ENCODE measurements around the gene AGAP6.
"Not testable (repeated sequence)": the region's sequence is repeated elsewhere in the genome, so short reads cannot be mapped to it uniquely, and the experiment has no call there.

Gene AGAP6

GRCh38 chr10:49988376-49988775 is at the start of gene AGAP6:
TSS of gene AGAP6 (plus strand) at chr10:49988406. CDS start at chr10:49988716, 310 bp downstream.
- H2AFZ ChIP-seq (ENCODE audit: low read depth, low read length); H3K9me3 ChIP-seq (ENCODE audit: insufficient read depth, low read length); H3K4me1 ChIP-seq (ENCODE audit: low read length); H3K79me2 ChIP-seq (ENCODE audit: low read length); H4K20me1 ChIP-seq (ENCODE audit: insufficient read depth, low read length); H3K4me3 ChIP-seq (ENCODE audit: low read length); H3K9ac ChIP-seq (ENCODE audit: low read length); H3K27ac ChIP-seq (ENCODE audit: low read length); H3K27me3 ChIP-seq (ENCODE audit: low read depth, low read length); H3K4me2 ChIP-seq (ENCODE audit: low read length); H3K36me3 ChIP-seq (replicated peaks; ENCODE audit: low read depth, low read length): not testable (repeated sequence)

DNA sequence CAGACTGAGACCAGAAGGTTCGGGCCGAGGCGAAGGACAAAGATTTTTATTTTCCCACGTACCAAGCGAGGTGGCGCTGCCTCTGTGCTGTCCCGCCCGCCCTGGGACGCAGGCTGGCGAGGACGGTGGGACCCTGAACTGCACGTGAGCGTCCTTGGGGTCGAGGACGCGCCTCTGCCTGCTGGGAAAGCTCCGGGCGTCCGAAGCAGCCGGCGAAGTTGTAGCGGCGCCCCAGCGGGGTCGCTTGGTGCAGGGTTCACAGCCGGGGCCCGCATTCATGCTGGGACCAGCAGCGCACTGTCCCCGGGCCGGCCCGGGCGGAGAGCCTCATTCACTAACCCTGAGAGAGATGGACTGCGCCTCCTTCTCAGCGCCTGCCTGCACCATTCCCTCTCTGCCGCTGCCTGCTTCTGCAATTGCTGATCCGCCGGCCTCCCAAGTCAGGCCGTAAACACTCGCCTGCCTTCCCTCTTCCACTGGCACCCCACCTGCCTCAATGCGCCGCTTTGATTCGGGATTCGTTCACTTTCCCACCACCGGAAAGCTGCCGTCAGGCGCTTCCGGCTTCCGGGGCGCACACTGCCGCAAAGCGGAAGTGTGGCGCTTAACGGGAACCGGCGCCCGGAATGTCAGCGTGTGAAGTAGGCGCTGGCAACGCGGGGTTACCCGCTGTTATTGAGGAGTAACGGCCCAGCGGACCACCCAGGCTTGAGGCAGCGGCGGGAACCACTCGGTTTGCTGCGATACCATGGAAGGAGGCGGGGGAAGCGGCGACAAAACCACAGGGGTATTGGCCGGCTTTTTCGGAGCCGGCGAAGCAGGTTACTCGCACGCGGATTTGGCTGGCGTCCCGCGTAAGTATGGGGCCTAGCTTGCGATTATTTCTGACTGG is 46.5 kb upstream of the AGAP6 start, which contains the start of the genes PARG and TIMM23B:
PARG (minus strand) TSS at position 581 of the 892 bp plus-strand sequence; CDS start at position 279, 302 bp downstream.
TIMM23B (plus strand) TSS at position 607 of the 892 bp plus-strand sequence; CDS start at position 749, 142 bp downstream.
- not testable (repeated sequence) for H3K27ac ChIP-seq (ENCODE audit: low read length)
- H3K79me2 ChIP-seq (ENCODE audit: low read length): peaks cover 59% of the 10 kb centered on the region

DNA sequence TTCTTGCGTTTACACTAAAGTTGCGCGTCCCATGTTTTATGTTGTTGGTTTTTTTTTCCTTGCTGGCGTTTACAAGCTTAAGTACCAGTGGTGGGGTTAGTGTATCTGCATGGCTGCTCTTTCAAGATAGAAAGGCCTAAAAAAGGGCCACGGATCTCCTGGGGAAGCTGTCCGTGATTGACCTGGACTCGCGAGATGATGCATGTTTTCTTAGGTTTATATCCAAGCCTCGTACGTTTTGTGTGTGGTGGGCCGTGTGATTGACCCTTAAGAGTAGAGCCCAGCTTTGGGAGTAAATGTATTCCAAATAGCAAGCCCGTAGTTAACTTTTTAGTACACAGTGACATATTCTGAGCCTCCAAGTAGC is 45.9 kb upstream of the AGAP6 start:
- H2AFZ ChIP-seq (ENCODE audit: low read depth, low read length); H3K27ac ChIP-seq (ENCODE audit: low read length): not testable (repeated sequence)

More for the DNA sequence above, 46.5 kb upstream of the AGAP6 start, which contains the start of the genes PARG and TIMM23B:
- H4K20me1 ChIP-seq (ENCODE audit: insufficient read depth, low read length); H3K4me1 ChIP-seq (ENCODE audit: low read length); H3K9me3 ChIP-seq (ENCODE audit: insufficient read depth, low read length); H3K27me3 ChIP-seq (ENCODE audit: low read depth, low read length); H3K36me3 ChIP-seq (replicated peaks; ENCODE audit: low read depth, low read length); H2AFZ ChIP-seq (ENCODE audit: low read depth, low read length): not testable (repeated sequence)
- Histone ChIP-seq H3K9ac (ENCODE audit: low read length) (peak within 1 kb of the TSS; percentile 77), H3K4me3 (ENCODE audit: low read length) (peak within 1 kb of the TSS; percentile 91), H3K4me2 (ENCODE audit: low read length) (peak within 1 kb of the TSS; percentile 77)

GRCh38 chr10:49943607-49944006 is 44.6 kb upstream of the AGAP6 start:
- H3K4me2 ChIP-seq (ENCODE audit: low read length); H3K36me3 ChIP-seq (replicated peaks; ENCODE audit: low read depth, low read length); H4K20me1 ChIP-seq (ENCODE audit: insufficient read depth, low read length); H3K4me1 ChIP-seq (ENCODE audit: low read length); H3K9ac ChIP-seq (ENCODE audit: low read length); H3K27ac ChIP-seq (ENCODE audit: low read length); H3K9me3 ChIP-seq (ENCODE audit: insufficient read depth, low read length); H2AFZ ChIP-seq (ENCODE audit: low read depth, low read length); H3K27me3 ChIP-seq (ENCODE audit: low read depth, low read length); H3K4me3 ChIP-seq (ENCODE audit: low read length): not testable (repeated sequence)
- peaks cover 61% of the 10 kb centered on the region for H3K79me2 ChIP-seq (ENCODE audit: low read length)

More for the DNA sequence above, 45.9 kb upstream of the AGAP6 start:
- not testable (repeated sequence) for H3K4me1 ChIP-seq (ENCODE audit: low read length); H4K20me1 ChIP-seq (ENCODE audit: insufficient read depth, low read length); H3K9me3 ChIP-seq (ENCODE audit: insufficient read depth, low read length); H3K27me3 ChIP-seq (ENCODE audit: low read depth, low read length); H3K36me3 ChIP-seq (replicated peaks; ENCODE audit: low read depth, low read length)
- Histone ChIP-seq H3K9ac (ENCODE audit: low read length) (peak overlapping the region; percentile 77), H3K79me2 (ENCODE audit: low read length) (peaks cover 62% of the 10 kb centered on the region), H3K4me2 (ENCODE audit: low read length) (peak overlapping the region; percentile 77), H3K4me3 (ENCODE audit: low read length) (peak overlapping the region; percentile 91)

DNA sequence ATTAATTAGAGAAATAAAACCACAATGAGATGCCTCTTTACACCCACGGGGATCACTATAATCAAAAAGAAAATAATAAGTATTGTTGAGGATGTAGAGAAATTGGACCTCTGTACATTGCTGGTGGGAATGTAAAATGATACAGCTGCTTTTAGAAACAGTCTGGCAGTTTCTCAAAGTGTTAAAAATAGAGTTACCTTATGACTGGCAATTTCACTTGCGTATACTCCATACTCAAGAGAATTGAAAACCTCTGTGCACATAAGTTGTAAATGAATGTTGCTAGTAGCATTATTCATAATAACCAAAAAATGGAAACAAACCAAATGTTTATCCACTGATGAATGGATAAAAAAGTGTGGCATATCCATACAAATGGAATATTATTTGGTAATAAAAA is 40.1 kb upstream of the AGAP6 start:
- not testable (repeated sequence) for H3K27ac ChIP-seq (ENCODE audit: low read length); H4K20me1 ChIP-seq (ENCODE audit: insufficient read depth, low read length); H3K4me2 ChIP-seq (ENCODE audit: low read length); H3K4me3 ChIP-seq (ENCODE audit: low read length); H3K9me3 ChIP-seq (ENCODE audit: insufficient read depth, low read length); H3K27me3 ChIP-seq (ENCODE audit: low read depth, low read length); H3K9ac ChIP-seq (ENCODE audit: low read length); H3K4me1 ChIP-seq (ENCODE audit: low read length); H3K36me3 ChIP-seq (replicated peaks; ENCODE audit: low read depth, low read length); H2AFZ ChIP-seq (ENCODE audit: low read depth, low read length)
- peaks cover 31% of the 10 kb centered on the region for H3K79me2 ChIP-seq (ENCODE audit: low read length)

GRCh38 chr10:49948737-49949136 is 39.5 kb upstream of the AGAP6 start:
- not testable (repeated sequence) for H3K4me2 ChIP-seq (ENCODE audit: low read length); H2AFZ ChIP-seq (ENCODE audit: low read depth, low read length)

GRCh38 chr10:49952006-49952405 is 36.2 kb upstream of the AGAP6 start:
- not testable (repeated sequence) for H3K4me3 ChIP-seq (ENCODE audit: low read length); H3K4me1 ChIP-seq (ENCODE audit: low read length); H3K27ac ChIP-seq (ENCODE audit: low read length); H3K27me3 ChIP-seq (ENCODE audit: low read depth, low read length); H3K9me3 ChIP-seq (ENCODE audit: insufficient read depth, low read length); H2AFZ ChIP-seq (ENCODE audit: low read depth, low read length); H3K9ac ChIP-seq (ENCODE audit: low read length); H4K20me1 ChIP-seq (ENCODE audit: insufficient read depth, low read length); H3K36me3 ChIP-seq (replicated peaks; ENCODE audit: low read depth, low read length); H3K4me2 ChIP-seq (ENCODE audit: low read length)
- H3K79me2 ChIP-seq (ENCODE audit: low read length): peaks cover 11% of the 10 kb centered on the region

More at GRCh38 chr10:49948737-49949136, 39.5 kb upstream of the AGAP6 start:
- H3K9me3 ChIP-seq (ENCODE audit: insufficient read depth, low read length); H3K9ac ChIP-seq (ENCODE audit: low read length); H4K20me1 ChIP-seq (ENCODE audit: insufficient read depth, low read length); H3K27me3 ChIP-seq (ENCODE audit: low read depth, low read length); H3K4me1 ChIP-seq (ENCODE audit: low read length); H3K27ac ChIP-seq (ENCODE audit: low read length); H3K4me3 ChIP-seq (ENCODE audit: low read length); H3K36me3 ChIP-seq (replicated peaks; ENCODE audit: low read depth, low read length): not testable (repeated sequence)
- peaks cover 25% of the 10 kb centered on the region for H3K79me2 ChIP-seq (ENCODE audit: low read length)

DNA sequence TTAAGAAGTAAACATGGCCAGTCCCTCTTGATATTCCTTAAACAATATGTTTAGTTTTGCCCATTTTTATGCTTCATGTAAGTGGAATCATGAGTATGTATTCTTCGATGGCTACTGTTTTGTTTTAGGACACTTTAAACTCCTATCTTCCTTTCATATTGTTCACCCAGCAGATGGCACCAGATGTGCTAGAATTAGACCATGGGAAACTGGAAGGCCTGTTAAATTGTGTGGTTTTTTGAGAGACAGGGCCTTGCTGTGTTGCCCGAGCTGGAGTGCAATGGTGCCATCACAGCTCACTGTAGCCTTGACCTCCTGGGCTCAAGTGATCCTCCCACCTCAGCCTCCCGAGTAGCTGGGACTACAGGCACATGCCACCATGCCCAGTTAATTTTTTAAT is 35.1 kb upstream of the AGAP6 start:
- H2AFZ ChIP-seq (ENCODE audit: low read depth, low read length); H3K9me3 ChIP-seq (ENCODE audit: insufficient read depth, low read length); H3K4me3 ChIP-seq (ENCODE audit: low read length); H3K36me3 ChIP-seq (replicated peaks; ENCODE audit: low read depth, low read length); H3K79me2 ChIP-seq (ENCODE audit: low read length); H3K4me2 ChIP-seq (ENCODE audit: low read length); H4K20me1 ChIP-seq (ENCODE audit: insufficient read depth, low read length); H3K9ac ChIP-seq (ENCODE audit: low read length); H3K4me1 ChIP-seq (ENCODE audit: low read length); H3K27ac ChIP-seq (ENCODE audit: low read length); H3K27me3 ChIP-seq (ENCODE audit: low read depth, low read length): not testable (repeated sequence)

- not testable (repeated sequence) for H3K9ac ChIP-seq (ENCODE audit: low read length); H3K4me1 ChIP-seq (ENCODE audit: low read length); H3K9me3 ChIP-seq (ENCODE audit: insufficient read depth, low read length); H2AFZ ChIP-seq (ENCODE audit: low read depth, low read length); H3K4me3 ChIP-seq (ENCODE audit: low read length); H3K79me2 ChIP-seq (ENCODE audit: low read length); H3K27ac ChIP-seq (ENCODE audit: low read length); H4K20me1 ChIP-seq (ENCODE audit: insufficient read depth, low read length); H3K36me3 ChIP-seq (replicated peaks; ENCODE audit: low read depth, low read length); H3K27me3 ChIP-seq (ENCODE audit: low read depth, low read length); H3K4me2 ChIP-seq (ENCODE audit: low read length)
Measured at GRCh38 chr10:49970331-49970857, 17.8 kb upstream of the AGAP6 start.
